Measurements from ENCODE around the gene SRGN. TPM values are rescaled to one million over a fixed set of nuclear protein-coding genes. Genes with fewer than 3 reads are reported as not detected.
A peak's percentile ranks its signal among the peaks of the same experiment; 100 is the strongest.

Gene SRGN
- total and polyA plus RNA-seq, 11 donors = 28.8 to 214 (median 54.7) TPM

GRCh38 chr10:69089638-69090599 lies 2.0 kb downstream of the SRGN start:
- Histone ChIP-seq H3K4me3 (peak overlapping the region in 11 of 12 donors; percentile 6 to 77 (median 55)), H3K27me3 (no peaks in the 10 kb centered on the region), H3K9me3 (no peaks in the 10 kb centered on the region), H3K36me3 (peaks cover 0 to 8% (median 0%) of the 10 kb centered on the region in 9 donors), H3K4me1 (peaks cover 0 to 67% (median 20%) of the 10 kb centered on the region in 12 donors), H3K27ac (peak overlapping the region; percentile 17 to 97 (median 87))
- TF ChIP-seq POLR2A (IDR thresholded peaks at IDR 0.05) (no peak), CTCF (IDR thresholded peaks at IDR 0.05) (no peak)
- ATAC-seq (peak in 2 of 4 donors; percentile 19 to 56), DNase-seq (peak in 1 of 5 donors; percentile 45)
- intact Hi-C loops (cut with DNase I) = loop anchor here in 8 of 10 donors (2.0 to 5.0 kb wide), 7 partner anchors 29 to 88 kb away; no protein-coding TSS in a partner anchor
- 54 to 67% (median 60%) methylated on average over 16 of the region's 16 CpGs for WGBS, 4 donors

- intact Hi-C loops (cut with DNase I) = loop anchor here in 5 of 10 donors (5.0 kb wide), 4 partner anchors 33 to 88 kb away; no protein-coding TSS in a partner anchor
Observed at GRCh38 chr10:69090685-69091084, 2.8 kb downstream of the SRGN start.

GRCh38 chr10:69091143-69091651 lies 3.3 kb downstream of the SRGN start:
- H3K27me3 ChIP-seq = no peaks in the 10 kb centered on the region
- H3K4me1 ChIP-seq = peaks cover 0 to 69% (median 14%) of the 10 kb centered on the region in 12 donors
- intact Hi-C loops (cut with DNase I) = loop anchor here in 5 of 10 donors (5.0 kb wide), 4 partner anchors 34 to 89 kb away; no protein-coding TSS in a partner anchor
- H3K4me3 ChIP-seq = peak overlapping the region in 9 of 12 donors; percentile 49 to 77 (median 60)
- DNase-seq (no peak), ATAC-seq (no peak)
- H3K27ac ChIP-seq = peak overlapping the region; percentile 8 to 97 (median 82)
- H3K9me3 ChIP-seq = no peaks in the 10 kb centered on the region
- TF ChIP-seq POLR2A (IDR thresholded peaks at IDR 0.05) (no peak), CTCF (IDR thresholded peaks at IDR 0.05) (no peak)
- 55 to 68% (median 62%) methylated on average over 8 of the region's 8 CpGs for WGBS, 4 donors
- H3K36me3 ChIP-seq = peaks cover 0 to 11% (median 0%) of the 10 kb centered on the region in 9 donors

More at GRCh38 chr10:69090685-69091084, 2.8 kb downstream of the SRGN start:
- DNase-seq (no peak), ATAC-seq (no peak)
- H3K36me3 ChIP-seq = peaks cover 0 to 8% (median 0%) of the 10 kb centered on the region in 9 donors
- peak overlapping the region in 10 of 12 donors; percentile 22 to 77 (median 58) for H3K4me3 ChIP-seq
- no peaks in the 10 kb centered on the region for H3K9me3 ChIP-seq
- no peak for TF ChIP-seq POLR2A (IDR thresholded peaks at IDR 0.05)
- no peak for TF ChIP-seq CTCF (IDR thresholded peaks at IDR 0.05)
- 89 to 100% (median 94%) methylated on average over 1 of the region's 1 CpG for WGBS, 4 donors
- H3K27ac ChIP-seq = peak overlapping the region; percentile 8 to 97 (median 84)
- H3K4me1 ChIP-seq = peaks cover 0 to 69% (median 16%) of the 10 kb centered on the region in 12 donors
- H3K27me3 ChIP-seq = no peaks in the 10 kb centered on the region

Data from heart left ventricle (tissue), 16 donors.